ENCODE data around the gene C10orf120.

The C10orf120 gene

GRCh38 chr10:122703483-122704448, 4.1 kb upstream of the C10orf120 start:
- peak; percentile 1 to 42 for DNase-seq

GRCh38 chr10:122702275-122702674, 2.6 kb upstream of the C10orf120 start:
- no peak for DNase-seq

- no peak for DNase-seq
Observed at GRCh38 chr10:122701652-122702051, 2.0 kb upstream of the C10orf120 start.

- DNase-seq = no peak
Observed at GRCh38 chr10:122696687-122697086, 3.0 kb downstream of the C10orf120 start.

GRCh38 chr10:122692744-122693143, 6.9 kb downstream of the C10orf120 start:
- DNase-seq = no peak

GRCh38 chr10:122689146-122689820, 10.4 kb downstream of the C10orf120 start:
- DNase-seq = no peak

- DNase-seq = no peak
Observed at GRCh38 chr10:122688293-122688989, 11.2 kb downstream of the C10orf120 start.

- no peak for DNase-seq
Observed at GRCh38 chr10:122682522-122682921, 17.1 kb downstream of the C10orf120 start.

GRCh38 chr10:122678266-122678665, 21.4 kb downstream of the C10orf120 start:
- DNase-seq = no peak

GRCh38 chr10:122675278-122675677, 24.4 kb downstream of the C10orf120 start:
- no peak for DNase-seq

GRCh38 chr10:122674781-122675180, 24.9 kb downstream of the C10orf120 start:
- no peak for DNase-seq

- DNase-seq = no peak
Observed at GRCh38 chr10:122673731-122674130, 25.9 kb downstream of the C10orf120 start.

GRCh38 chr10:122673269-122673668, 26.4 kb downstream of the C10orf120 start:
- DNase-seq = no peak

- DNase-seq = no peak
Observed at GRCh38 chr10:122672655-122673054, 27.0 kb downstream of the C10orf120 start.

- DNase-seq = no peak
Observed at GRCh38 chr10:122671355-122671754, 28.3 kb downstream of the C10orf120 start.

GRCh38 chr10:122669842-122670241, 29.8 kb downstream of the C10orf120 start:
- DNase-seq = no peak

GRCh38 chr10:122669045-122669444, 30.6 kb downstream of the C10orf120 start:
- no peak for DNase-seq

GRCh38 chr10:122665946-122666345, 33.7 kb downstream of the C10orf120 start:
- DNase-seq = no peak

- no peak for DNase-seq
Observed at GRCh38 chr10:122665329-122665860, 34.3 kb downstream of the C10orf120 start.

GRCh38 chr10:122664501-122664900, 35.1 kb downstream of the C10orf120 start:
- no peak for DNase-seq

- DNase-seq = no peak
Observed at GRCh38 chr10:122663516-122664130, 36.0 kb downstream of the C10orf120 start.

GRCh38 chr10:122662231-122662630, 37.4 kb downstream of the C10orf120 start:
- no peak for DNase-seq

GRCh38 chr10:122660696-122661095, 39.0 kb downstream of the C10orf120 start:
- DNase-seq = no peak
